ENCODE data around the gene CCDC187. TPM values are rescaled to one million over a fixed set of nuclear protein-coding genes. Genes with fewer than 3 reads are reported as not detected.

CCDC187 gene
- total and polyA plus RNA-seq, 12 donors = 0.02 to 0.07 (median 0.03) TPM; not detected in 8

- ATAC-seq (peak in 5 of 8 donors; percentile 1 to 9 (median 3)), DNase-seq (no peak)
- Histone ChIP-seq H3K27me3 (peaks cover 0 to 23% (median 0%) of the 10 kb centered on the region in 7 donors), H3K9me3 (no peaks in the 10 kb centered on the region), H3K4me1 (peaks cover 24 to 56% (median 39%) of the 10 kb centered on the region in 9 donors), H3K27ac (peak overlapping the region; percentile 18 to 86 (median 83)), H3K4me3 (peak overlapping the region; percentile 55 to 91 (median 74)), H3K36me3 (peaks cover 0 to 9% (median 0%) of the 10 kb centered on the region in 9 donors)
- 20 to 23% methylated on average over 13 of the region's 13 CpGs for WGBS, 2 donors
- intact Hi-C loops (cut with DNase I) = loop anchor here in 1 of 10 donors (5.0 kb wide), 1 partner anchor 34 kb away; the partner anchor contains the start of gene DNLZ
- TF ChIP-seq CTCF (IDR thresholded peaks at IDR 0.05) = no peak
These were observed 24.2 kb upstream of the CCDC187 start for GRCh38 chr9:136328011-136328621.

- H3K4me1 ChIP-seq = peaks cover 24 to 56% (median 39%) of the 10 kb centered on the region in 9 donors
- peak; percentile 66 to 73 for DNase-seq
These were observed 23.5 kb upstream of the CCDC187 start, which contains the start of gene GPSM1 for GRCh38 chr9:136327304-136327974. GPSM1 (plus strand) TSS chr9:136327539; CDS start chr9:136327696, 157 bp downstream.

GRCh38 chr9:136326761-136327303 lies 22.9 kb upstream of the CCDC187 start:
- H3K4me1 ChIP-seq = peaks cover 24 to 56% (median 39%) of the 10 kb centered on the region in 9 donors
- H3K27me3 ChIP-seq = peaks cover 0 to 23% (median 0%) of the 10 kb centered on the region in 7 donors
- DNase-seq (no peak), ATAC-seq (peak in 2 of 8 donors; percentile 1 to 2)
- intact Hi-C loops (cut with DNase I) = loop anchor here in 1 of 10 donors (5.0 kb wide), 1 partner anchor 35 kb away; the partner anchor contains the start of gene DNLZ
- TF ChIP-seq CTCF (IDR thresholded peaks at IDR 0.05) = no peak
- H3K4me3 ChIP-seq = peak overlapping the region in 9 of 10 donors; percentile 55 to 91 (median 74)
- no peaks in the 10 kb centered on the region for H3K9me3 ChIP-seq
- 41 to 44% methylated on average over 17 of the region's 17 CpGs for WGBS, 2 donors
- H3K27ac ChIP-seq = peak overlapping the region; percentile 18 to 86 (median 82)
- H3K36me3 ChIP-seq = peaks cover 0 to 4% (median 0%) of the 10 kb centered on the region in 9 donors

More at GRCh38 chr9:136327304-136327974, 23.5 kb upstream of the CCDC187 start, which contains the start of gene GPSM1:
- intact Hi-C loops (cut with DNase I) = loop anchor here in 1 of 10 donors (5.0 kb wide), 1 partner anchor 35 kb away; the partner anchor contains the start of gene DNLZ
- Histone ChIP-seq H3K36me3 (peaks cover 0 to 9% (median 0%) of the 10 kb centered on the region in 9 donors), H3K9me3 (no peaks in the 10 kb centered on the region), H3K4me3 (peak within 1 kb of the TSS; percentile 55 to 91 (median 74)), H3K27me3 (peaks cover 0 to 23% (median 0%) of the 10 kb centered on the region in 7 donors), H3K27ac (peak within 1 kb of the TSS; percentile 18 to 86 (median 83))
- 0 to 1% methylated on average over 59 to 80 of the region's 88 CpGs for WGBS, 2 donors
- ATAC-seq = peak; percentile 2 to 54 (median 27)
- no peak for TF ChIP-seq CTCF (IDR thresholded peaks at IDR 0.05)

Data from heart right ventricle (tissue), 16 donors.